Measurements from ENCODE around the gene NBPF20.
"Not testable (repeated sequence)": the region's sequence is repeated elsewhere in the genome, so short reads cannot be mapped to it uniquely, and the experiment has no call there.

DNA sequence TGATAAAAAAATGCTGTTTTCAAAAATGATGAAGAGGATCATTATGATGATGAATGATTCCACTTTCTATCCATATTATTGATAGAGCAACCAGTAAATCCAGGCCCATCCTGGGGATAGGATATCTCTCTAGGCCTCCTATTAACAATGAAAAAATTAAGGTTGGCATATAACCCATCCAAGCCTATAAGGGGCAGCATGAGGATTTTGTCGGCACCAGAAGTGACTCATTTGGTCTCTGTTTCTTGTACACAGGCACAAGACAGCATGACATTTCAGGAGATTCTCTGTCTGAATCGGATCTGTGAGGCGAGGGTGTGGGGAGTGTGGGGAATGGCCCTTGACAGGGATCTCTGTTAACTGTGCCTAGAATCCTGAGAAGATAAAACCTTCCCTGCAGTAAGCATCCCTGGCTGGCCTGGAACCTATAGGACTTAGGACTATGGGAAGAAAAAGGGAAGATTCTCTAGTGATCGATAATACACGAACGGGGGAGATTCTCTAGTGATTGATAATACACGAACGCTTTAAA lies 49.5 kb upstream of the NBPF20 start:
- not testable (repeated sequence) for TF ChIP-seq MAX (IDR thresholded peaks at IDR 0.05; ENCODE audit: low read depth, low read length); POLR2A (IDR thresholded peaks at IDR 0.05; ENCODE audit: extremely low read depth, insufficient read length); MYC (IDR thresholded peaks at IDR 0.05; ENCODE audit: low read depth, low read length)
- TF ChIP-seq, protein P1, sequence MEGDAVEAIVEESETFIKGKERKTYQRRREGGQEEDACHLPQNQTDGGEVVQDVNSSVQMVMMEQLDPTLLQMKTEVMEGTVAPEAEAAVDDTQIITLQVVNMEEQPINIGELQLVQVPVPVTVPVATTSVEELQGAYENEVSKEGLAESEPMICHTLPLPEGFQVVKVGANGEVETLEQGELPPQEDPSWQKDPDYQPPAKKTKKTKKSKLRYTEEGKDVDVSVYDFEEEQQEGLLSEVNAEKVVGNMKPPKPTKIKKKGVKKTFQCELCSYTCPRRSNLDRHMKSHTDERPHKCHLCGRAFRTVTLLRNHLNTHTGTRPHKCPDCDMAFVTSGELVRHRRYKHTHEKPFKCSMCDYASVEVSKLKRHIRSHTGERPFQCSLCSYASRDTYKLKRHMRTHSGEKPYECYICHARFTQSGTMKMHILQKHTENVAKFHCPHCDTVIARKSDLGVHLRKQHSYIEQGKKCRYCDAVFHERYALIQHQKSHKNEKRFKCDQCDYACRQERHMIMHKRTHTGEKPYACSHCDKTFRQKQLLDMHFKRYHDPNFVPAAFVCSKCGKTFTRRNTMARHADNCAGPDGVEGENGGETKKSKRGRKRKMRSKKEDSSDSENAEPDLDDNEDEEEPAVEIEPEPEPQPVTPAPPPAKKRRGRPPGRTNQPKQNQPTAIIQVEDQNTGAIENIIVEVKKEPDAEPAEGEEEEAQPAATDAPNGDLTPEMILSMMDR (IDR thresholded peaks at IDR 0.05; ENCODE audit: low read depth, low read length): not testable (repeated sequence)
